SKM-1 treated with dmso at 0.1 percent for 144 hours (cell line): Measurements from ENCODE around the gene TMPRSS2.

Source experiments
- DNase-seq: peaks from one replicate; lab custom pipeline; 2025; ENCODE audit not compliant: unreplicated experiment; lab: John Stamatoyannopoulos, UW

The TMPRSS2 gene

GRCh38 chr21:41507521-41508414 is at the start of gene TMPRSS2:
Gene TMPRSS2, minus strand, starts transcription at chr21:41508158. Its CDS starts 10,025 bp downstream, at chr21:41498133.
- no peak for DNase-seq

- no peak for DNase-seq
These were observed 47.1 kb upstream of the TMPRSS2 start for GRCh38 chr21:41555057-41555456.

GRCh38 chr21:41552254-41552653 is 44.3 kb upstream of the TMPRSS2 start:
- no peak for DNase-seq

- DNase-seq, result no peak
These were observed 40.8 kb upstream of the TMPRSS2 start for GRCh38 chr21:41548781-41549180.

GRCh38 chr21:41547111-41547510 is 39.2 kb upstream of the TMPRSS2 start:
- DNase-seq, result no peak

- no peak for DNase-seq
These were observed 37.8 kb upstream of the TMPRSS2 start for GRCh38 chr21:41545500-41546359.

GRCh38 chr21:41542727-41543126 is 34.8 kb upstream of the TMPRSS2 start:
- no peak for DNase-seq

GRCh38 chr21:41537356-41537755 is 29.4 kb upstream of the TMPRSS2 start:
- no peak for DNase-seq

- no peak for DNase-seq
These were observed 28.8 kb upstream of the TMPRSS2 start for GRCh38 chr21:41536827-41537103.

- no peak for DNase-seq
These were observed 28.3 kb upstream of the TMPRSS2 start for GRCh38 chr21:41536076-41536826.

- DNase-seq, result no peak
These were observed 22.4 kb upstream of the TMPRSS2 start for GRCh38 chr21:41530366-41530765.

GRCh38 chr21:41529769-41530168 is 21.8 kb upstream of the TMPRSS2 start:
- no peak for DNase-seq

- DNase-seq, result no peak
These were observed 18.6 kb upstream of the TMPRSS2 start for GRCh38 chr21:41526478-41527087.

- no peak for DNase-seq
These were observed 15.2 kb upstream of the TMPRSS2 start for GRCh38 chr21:41523175-41523574.

GRCh38 chr21:41521489-41522027 is 13.6 kb upstream of the TMPRSS2 start:
- DNase-seq, result no peak

- DNase-seq, result no peak
These were observed 12.8 kb upstream of the TMPRSS2 start for GRCh38 chr21:41520560-41521442.

GRCh38 chr21:41519806-41520559 is 12.0 kb upstream of the TMPRSS2 start:
- DNase-seq, result no peak

GRCh38 chr21:41518757-41519156 is 10.8 kb upstream of the TMPRSS2 start:
- DNase-seq, result no peak

- no peak for DNase-seq
These were observed 3.9 kb upstream of the TMPRSS2 start for GRCh38 chr21:41511858-41512257.
